Activated CD4-positive, alpha-beta T cell treated with anti-CD3 and anti-CD28 coated beads, Interleukin-2, Interleukin-6, amounts not matched to agents 100 ng/mL and 50 ng/mL, durations not matched to agents 16 hours and 8 hours (primary cell): ENCODE measurements around the gene CCDC142.
A peak's percentile ranks its signal among the peaks of the same experiment; 100 is the strongest.

Experiments used
- DNase-seq: peaks from one replicate; pipeline ENCODE4 v3.0.0-alpha.2; 2020

CCDC142 gene, protein sequence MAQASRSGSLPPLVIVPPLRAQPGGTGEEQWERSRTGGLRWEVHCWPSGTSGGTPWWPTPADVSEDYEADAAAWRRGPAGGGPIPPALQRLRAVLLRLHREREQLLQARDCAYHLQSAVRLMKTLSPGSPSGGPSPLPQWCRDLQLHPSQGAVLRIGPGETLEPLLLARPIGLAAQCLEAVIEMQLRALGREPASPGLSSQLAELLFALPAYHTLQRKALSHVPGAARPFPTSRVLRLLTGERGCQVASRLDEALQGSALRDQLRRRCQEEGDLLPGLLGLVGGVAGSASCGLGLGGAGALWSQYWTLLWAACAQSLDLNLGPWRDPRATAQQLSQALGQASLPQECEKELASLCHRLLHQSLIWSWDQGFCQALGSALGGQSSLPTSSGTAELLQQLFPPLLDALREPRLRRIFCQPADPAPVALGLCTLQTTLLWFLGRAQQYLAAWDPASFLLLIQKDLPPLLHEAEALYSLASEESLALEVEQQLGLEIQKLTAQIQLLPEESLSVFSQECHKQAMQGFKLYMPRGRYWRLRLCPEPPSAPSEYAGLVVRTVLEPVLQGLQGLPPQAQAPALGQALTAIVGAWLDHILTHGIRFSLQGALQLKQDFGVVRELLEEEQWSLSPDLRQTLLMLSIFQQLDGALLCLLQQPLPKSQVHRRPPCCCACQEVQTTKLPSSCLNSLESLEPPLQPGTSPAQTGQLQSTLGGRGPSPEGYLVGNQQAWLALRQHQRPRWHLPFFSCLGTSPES

DNA sequence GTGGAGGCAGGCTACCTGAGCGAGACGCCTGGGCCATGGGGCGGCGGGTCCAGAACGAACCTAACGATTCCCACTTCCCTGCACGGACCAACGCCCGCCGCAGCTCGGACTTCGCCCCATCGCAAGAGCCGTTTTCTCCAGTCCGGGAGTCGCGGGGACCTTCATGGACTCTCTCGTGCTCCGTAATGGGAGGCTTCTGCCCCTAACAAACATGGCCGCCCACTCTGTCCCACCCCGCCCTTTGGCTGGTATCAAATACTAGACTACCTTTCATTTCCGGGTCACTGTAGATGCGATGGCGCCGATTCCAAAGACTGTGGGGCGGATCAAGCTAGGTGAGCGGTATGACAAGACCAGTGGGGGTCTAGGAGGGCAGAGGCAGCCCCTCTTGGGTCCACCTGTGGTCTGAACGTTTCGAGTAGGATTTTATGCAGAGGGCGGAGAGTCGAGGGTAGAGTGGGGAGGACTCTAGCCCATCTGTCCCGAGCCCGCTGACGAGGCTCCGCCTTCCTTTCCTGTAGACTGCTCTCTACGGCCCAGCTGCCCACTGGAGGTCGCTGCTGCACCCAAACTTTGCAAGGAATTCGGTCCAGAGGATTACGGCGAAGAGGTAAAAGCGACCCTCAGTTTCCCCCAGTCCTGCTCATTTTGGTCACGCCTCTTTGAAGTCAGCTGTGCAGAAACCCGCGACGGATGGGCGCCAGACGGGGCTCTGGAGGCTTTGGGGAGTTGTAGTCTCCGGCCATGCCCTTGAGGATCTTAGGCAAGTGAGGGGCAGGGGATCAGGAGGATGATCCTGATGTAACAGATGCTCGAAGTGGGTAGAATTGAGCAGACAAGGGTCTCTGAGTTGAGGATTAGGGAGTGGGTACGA, at the start of gene CCDC142, which contains the start of gene TTC31:
Gene CCDC142 (minus strand): TSS at position 198 of the 874 bp plus-strand sequence. CDS start 161 bp downstream, at position 37.
Gene TTC31 (plus strand): TSS at position 281 of the 874 bp plus-strand sequence. CDS start 15 bp downstream, at position 296.
- peak; percentile 96 for DNase-seq

DNA sequence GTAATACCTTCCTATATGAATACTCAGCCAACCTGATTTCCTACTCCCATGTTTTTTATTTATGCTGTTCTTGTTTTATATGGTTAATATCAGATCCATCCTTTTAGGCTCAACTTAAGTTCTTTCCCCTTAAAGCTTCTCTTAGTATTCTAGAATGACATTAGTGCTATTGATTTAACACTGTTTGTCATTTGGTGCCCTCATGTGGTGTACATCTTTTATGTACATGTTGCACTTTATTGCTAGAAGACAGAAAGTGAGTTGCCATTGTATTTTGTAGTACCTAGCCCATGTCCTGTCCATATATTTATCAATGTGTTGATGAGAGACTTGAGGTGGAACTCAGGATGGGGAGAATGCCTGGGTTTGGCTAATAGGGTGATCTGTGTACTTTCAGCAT, 49.4 kb upstream of the CCDC142 start:
- DNase-seq: peak; percentile 44

DNA sequence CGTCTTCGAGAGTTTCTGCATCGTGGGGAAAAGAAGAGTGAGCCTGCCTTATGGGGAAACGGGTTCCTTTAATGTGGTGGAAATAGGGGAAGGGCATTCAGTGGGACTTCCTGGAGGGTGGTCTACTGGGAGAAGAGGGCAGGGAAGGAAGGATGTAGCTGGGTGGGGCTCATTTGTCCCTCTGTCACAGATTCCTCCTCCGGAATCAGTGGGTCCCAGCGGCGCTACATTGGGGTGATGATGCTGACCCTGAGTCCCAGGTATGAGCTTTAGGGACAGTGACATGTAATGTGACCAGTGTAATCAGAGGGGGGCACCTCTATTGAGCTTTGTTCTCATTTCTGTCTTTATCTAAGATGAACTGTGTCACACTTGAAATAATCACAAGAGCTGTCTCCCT, 48.9 kb upstream of the CCDC142 start:
- no peak for DNase-seq

DNA sequence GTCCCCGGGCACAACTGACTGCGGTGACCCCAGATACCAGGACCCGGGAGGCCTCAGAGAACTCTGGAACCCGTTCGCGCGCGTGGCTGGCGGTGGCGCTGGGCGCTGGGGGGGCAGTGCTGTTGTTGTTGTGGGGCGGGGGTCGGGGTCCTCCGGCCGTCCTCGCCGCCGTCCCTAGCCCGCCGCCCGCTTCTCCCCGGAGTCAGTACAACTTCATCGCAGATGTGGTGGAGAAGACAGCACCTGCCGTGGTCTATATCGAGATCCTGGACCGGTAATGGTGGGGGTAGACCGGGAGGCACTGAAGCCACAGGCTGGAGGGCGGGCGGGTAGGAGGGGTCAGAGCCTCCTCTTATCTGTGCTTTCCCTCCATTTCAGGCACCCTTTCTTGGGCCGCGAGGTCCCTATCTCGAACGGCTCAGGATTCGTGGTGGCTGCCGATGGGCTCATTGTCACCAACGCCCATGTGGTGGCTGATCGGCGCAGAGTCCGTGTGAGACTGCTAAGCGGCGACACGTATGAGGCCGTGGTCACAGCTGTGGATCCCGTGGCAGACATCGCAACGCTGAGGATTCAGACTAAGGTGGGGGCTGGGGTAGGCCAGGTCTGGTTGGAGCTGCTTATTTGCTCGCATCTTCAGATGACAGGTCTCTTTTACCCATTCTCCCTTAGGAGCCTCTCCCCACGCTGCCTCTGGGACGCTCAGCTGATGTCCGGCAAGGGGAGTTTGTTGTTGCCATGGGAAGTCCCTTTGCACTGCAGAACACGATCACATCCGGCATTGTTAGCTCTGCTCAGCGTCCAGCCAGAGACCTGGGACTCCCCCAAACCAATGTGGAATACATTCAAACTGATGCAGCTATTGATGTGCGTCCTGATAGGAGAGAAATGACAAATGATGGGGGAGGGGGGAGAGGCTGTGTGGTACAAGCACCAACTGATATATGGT, 47.7 kb upstream of the CCDC142 start:
- DNase-seq: peak; percentile 81

DNA sequence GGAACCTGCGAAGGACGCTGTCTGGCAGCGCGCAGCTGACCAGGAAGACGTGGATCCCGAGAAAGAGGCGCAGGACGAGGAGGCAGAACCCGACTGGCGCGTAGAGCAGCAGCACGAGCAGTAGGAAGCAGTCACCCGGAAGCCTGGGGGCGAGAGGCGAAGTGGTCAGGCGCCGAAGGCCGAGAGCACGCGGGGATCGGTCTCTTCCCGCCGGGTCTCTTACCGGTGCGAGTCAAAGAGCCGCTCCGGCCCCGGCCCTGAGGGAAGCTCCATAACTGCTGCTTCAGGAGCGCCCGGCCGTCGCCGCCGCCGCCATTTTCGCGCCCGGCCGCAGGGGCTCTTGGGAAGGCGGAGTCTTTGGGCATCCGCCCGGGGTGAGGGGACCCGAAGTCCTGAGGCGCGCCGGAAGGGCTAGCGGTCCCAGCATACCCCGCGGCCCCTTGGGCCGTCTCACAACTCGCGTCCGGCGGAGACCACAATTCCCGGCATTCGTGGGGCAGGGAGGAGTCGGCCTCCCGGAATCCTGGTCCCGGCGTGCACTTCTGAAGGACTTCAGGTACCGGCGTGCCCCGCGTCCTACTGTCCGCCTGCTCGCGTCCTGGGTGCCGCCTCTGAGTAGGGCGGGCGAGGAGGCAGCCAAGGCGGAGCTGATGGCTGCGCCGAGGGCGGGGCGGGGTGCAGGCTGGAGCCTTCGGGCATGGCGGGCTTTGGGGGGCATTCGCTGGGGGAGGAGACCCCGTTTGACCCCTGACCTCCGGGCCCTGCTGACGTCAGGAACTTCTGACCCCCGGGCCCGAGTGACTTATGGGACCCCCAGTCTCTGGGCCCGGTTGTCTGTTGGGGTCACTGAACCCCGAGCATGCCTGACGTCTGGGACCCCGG, 46.8 kb upstream of the CCDC142 start, which contains the start of the genes AUP1 and HTRA2:
Gene AUP1 (minus strand): TSS at position 350 of the 882 bp plus-strand sequence. CDS start 77 bp downstream, at position 273.
Gene HTRA2 (plus strand): TSS at position 577 of the 882 bp plus-strand sequence. CDS start 74 bp downstream, at position 651.
- peak; percentile 99 for DNase-seq

DNA sequence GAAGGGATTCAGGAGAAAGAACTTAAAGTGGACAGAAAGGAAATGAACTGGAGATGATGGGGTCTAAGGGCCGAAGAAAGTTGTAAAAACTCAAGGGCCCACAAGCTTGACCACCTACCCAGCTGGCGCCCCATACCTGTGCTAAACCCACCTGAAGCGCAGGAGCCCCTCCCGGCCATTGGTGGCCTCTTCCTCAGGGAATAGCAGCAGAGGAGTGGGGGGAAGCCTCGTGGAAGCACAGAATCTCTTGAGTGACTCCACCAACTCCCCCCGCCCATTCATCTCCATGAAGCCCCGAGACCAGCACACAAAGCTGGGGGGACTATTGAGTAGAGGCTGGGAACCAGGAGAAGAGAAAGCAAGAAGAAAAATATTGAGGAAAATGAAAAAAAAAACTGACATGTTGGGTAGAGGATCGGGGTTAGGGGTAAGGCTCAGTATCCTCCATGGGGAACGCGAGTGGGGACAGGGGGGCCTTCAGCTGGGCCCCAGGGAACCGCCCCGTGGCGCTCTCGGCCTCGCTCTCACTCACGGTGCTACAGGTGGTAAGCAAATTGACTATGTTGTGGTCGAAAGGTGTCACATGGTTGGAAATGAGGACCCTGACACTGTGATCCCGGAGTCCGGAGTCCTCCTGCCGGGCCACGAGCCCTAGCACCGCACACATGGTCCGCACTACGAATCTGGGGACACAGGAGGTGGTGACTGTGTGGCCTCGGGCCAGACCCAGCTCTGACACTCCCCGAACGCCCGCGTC, 46.0 kb upstream of the CCDC142 start:
- peak; percentile 27 for DNase-seq

DNA sequence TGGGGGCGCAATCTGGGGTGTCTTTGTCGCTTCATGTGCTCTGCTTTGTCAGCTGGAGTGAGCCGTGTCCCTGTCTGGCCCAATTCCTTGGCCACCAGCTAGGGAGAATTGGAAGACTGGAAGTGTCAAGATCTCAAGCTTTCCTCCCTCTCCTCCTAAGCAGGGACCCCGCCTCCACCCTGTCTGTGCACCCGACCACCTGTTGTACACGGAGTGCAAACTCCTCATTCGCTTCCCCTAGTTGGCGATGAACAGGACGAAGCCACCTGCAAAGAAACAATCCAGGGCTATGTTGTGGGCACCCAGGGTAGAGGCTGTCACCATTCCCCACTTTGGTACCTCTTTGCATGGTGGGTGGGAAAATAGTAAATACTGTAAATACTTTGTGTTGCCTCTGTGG, 44.9 kb upstream of the CCDC142 start:
- DNase-seq: no peak

DNA sequence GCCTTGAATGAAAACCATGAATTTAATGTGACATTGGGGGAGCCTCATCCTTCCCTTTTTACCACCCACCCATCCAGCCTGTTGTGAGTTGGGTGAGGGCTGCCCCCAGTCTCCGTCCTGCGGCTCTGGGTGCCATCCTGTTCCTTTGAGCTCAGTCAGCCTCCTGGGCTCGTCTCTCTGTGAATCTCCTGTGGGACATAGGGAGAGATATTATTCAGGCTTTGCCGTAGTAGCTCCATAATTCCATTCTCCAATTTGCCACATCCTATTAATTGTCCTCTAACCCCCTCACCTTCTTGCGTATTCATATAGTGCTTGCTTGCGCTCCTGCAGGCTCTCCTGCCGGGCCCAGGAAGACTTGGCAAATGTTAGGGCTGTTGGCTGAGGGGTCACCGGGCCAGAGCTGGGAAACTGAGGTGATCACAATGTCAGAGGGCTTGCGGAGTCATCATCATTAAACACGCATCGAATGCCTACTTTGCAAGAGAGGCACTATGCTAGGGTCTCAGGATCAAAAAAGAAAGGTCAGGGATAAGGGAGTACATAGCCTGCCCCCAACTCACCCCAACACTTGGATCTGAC, 43.9 kb upstream of the CCDC142 start:
- DNase-seq: no peak

DNA sequence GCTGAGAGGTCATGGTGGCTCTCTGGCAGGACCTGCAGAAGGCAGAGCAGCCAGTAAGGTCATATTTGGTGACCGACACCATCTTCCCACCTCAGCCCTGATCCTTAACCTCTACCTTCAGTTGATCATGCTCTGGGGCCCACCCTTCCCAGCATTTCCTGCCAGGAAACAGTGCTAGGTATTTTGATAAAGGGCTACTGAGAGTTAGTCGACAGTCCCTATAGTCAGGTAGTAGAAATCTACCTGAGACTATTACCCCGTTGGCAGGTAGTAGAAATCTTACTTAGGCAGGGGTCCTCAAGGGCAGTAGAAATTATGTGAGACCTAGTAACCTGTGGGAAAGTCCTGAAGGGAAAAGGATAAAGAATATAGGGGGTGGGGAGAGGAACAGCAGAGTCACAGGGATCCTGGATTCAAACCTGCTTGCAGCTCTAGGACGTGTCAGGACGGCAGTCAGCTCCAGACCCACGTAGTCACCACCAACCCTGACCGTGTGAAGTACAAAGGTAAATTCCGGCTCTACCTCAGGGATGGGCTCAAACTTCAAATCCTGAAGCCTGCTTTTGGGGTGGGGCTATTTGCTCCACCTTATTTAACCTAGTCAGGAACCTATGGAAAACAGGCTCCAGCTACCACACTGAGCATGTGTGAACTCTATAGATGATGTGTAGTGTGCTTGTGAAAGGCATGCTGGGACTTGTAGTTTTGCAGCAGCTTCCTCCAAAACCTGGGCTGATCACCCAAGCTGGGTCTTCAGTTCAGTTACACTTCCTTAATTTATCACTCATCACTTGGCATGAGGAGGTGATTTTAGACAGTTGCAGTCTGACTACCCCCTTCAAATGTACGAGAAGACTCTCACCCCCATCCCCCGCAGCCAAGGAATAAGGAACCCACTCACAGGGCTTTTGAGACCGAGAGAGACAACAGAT, 43.2 kb upstream of the CCDC142 start, which contains the start of gene DQX1:
Gene DQX1 (minus strand): TSS at position 515 of the 932 bp plus-strand sequence. CDS start 502 bp downstream, at position 13.
- DNase-seq: peak; percentile 62

DNA sequence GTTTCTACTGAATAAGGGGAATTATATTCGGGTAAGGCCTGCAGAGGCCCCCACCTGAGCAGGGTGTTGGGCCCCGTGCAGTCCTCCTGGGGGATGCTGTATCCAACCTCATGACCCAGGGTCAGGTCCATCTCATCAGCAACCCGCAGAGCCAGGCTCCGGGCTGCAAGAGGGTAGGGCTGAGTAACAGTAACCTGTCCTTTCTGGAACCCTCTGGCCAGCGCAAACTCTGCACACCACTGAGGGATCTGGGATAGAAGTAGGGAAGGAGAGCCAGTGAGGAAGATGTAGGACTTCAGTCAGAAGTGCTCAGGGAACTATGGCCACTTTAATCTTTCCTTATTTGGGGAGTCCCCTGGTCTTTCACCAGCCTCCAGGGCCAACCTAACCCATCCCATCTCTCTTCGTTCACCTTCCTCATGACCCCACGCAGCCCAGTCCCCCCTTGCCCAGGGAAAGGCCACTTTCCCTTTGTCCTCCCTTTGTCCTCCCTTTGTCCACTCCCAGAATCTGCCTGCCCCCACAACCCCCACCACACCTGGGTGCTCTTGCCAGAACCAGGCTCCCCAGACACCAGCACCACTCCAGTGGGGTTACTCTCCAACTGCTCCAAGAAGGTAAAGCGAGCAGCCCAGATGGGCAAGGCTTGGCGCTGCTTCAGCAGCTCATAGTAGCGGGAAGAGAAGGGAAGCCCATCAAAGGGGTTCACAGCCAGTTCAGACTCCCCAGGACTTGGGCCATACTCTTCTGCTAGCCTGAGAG, 42.3 kb upstream of the CCDC142 start:
- DNase-seq: no peak

DNA sequence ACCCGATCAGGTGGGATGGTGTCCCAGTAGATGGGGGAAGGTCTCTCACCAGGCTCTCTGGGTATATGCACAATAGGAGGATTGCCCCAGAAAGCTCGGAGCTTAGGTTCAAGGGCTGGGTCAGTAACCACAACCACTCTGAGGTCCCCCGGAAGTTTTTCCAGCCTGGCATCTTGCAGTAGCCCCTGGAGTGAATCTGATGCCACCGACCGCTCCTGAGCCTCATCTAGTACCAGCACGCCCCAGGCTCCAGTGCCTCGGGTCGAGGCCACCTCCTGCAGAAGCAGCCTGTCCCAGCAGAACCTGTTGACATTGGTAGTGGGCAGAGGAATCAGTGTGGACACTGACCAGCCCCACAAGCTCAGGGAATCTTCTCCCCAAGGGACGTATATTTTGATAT, 41.2 kb upstream of the CCDC142 start:
- no peak for DNase-seq

DNA sequence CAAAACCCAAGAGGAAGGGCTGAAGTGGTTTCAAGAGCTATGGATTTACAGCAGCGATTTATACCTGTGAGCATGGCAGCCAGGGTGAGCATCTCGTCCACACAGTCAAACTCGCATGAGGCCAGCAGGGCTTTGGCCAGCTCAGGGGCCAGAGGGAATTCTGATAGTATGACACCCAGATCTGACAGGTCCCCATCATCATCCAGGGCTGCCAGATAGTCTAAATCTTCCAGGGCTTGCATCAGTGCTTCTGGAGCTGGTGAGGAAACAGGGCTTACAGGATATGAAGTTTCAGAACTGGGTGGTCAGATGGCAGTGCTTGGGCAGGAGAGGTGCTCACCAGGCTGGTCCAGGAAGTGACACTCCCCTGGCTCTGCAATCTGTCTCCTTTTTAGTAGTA, 39.7 kb upstream of the CCDC142 start:
- no peak for DNase-seq

DNA sequence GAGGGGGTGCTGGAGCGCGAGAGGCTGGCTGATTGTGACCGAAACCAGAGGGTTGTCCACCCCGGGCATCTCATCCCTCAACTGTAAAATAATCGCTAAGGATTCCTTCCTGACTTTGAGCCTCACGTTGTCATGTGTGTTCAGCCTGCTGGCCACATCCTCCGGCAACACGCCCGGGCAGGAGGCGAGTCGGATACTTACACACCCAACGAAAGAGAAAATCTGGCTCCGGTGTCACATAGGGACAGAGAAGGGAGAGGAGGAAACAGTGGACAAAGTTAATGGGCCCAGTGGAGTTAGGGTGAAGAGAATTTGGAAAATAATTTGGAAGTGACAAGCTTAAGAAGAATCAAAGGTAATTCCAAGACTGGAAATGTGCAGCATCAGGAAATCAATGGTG, 33.9 kb upstream of the CCDC142 start:
- no peak for DNase-seq

DNA sequence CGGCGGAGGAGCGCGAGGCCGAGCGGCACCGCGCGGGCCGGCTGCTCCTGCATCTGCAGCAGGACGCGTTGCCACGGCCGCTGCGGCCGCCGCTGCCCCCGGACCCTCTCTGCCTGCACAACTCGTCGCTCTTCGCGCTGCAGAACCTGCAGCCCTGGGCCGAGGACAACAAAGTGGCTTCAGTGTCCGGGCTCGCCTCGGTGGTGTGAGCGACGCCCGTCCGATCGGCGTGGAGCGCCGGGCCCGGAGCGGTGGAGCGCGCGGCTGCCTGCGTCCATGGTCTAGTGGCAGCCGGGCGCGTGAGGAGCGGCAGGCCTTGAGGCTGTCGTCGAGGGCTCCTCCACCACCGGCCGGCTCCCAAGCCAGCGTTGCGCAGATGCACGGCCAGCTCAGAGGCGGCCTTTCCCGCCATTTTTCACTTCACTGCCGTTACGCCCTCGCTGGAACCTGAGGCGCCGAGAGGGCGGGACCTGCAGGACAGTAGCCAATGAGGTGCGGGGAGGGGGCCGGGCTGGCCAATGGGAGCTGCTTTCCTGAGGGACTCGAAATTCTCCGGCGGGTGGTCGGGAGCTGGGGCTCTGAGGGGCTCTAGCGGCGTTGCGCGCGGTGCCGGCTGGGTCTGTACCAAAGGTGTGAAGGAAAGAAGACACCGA, 33.3 kb upstream of the CCDC142 start:
- DNase-seq: peak; percentile 81

DNA sequence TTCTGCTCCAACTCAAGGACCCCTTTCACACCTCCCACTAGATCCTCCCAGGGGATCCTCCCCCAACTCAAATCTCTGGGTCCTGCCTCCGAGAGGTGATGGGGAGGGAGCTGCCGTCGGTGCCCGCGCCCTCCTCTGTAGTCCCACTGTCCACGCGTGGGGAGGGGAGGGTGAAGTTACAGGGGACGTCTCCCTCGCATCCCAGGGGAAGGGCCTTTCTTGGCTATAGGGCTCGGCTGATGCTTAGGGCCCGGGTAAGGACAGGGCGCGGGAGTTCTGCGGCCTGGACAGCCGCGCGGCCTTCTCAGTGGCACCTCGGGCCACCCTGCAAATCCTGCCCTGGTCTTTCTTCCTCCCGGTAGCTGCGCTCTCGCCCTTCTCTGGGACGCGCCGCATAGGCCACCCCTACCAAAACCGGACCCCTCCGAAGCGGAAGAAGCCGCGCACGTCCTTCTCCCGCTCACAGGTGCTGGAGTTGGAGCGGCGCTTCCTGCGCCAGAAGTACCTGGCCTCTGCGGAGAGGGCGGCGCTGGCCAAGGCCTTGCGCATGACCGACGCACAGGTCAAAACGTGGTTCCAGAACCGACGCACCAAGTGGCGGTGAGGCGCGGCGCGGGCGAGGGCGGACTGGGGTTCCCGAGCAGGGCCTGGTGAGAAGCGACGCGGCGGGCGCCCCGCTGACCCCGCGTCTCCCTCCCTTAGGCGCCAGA, 32.6 kb upstream of the CCDC142 start:
- DNase-seq: no peak
